Measurements from ENCODE around the gene MYZAP. TPM values are rescaled to one million over a fixed set of nuclear protein-coding genes. Genes with fewer than 3 reads are reported as not detected.

Gene MYZAP
- total RNA-seq, 1 experiment from 2014 or later, result 0.35 TPM

DNA sequence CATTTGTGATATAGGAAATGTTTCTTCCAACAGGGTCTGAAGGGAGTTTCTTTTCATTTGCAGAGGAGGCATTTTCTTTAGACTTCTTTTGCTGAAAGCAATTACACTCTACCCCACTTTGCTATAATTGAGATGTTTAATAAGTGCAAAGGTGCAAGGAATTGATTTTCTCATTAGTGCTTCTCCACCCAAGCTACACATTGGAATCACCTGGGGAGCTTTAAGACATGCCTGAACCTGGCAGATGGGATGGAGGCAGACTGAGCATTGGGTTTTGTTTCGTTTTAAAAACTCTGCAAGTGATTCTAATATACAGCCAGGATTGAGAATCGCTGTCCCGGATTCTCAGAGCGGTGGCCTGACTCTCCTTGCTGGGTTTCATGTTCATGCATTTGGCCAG is 52.1 kb downstream of the MYZAP start:
- H3K36me3 ChIP-seq (replicated peaks; ENCODE audit: control insufficient read depth, insufficient read depth, low read length), result no peaks in the 10 kb centered on the region
- peaks cover 2% of the 10 kb centered on the region; the same call in 1 of the 2 replicates for H3K27me3 ChIP-seq (ENCODE audit: control insufficient read depth, insufficient read depth, low read length)
- no peak for DNase-seq
- H3K4me3 ChIP-seq (ENCODE audit: insufficient read depth, low read depth, low read length), result no peak overlapping the region

DNA sequence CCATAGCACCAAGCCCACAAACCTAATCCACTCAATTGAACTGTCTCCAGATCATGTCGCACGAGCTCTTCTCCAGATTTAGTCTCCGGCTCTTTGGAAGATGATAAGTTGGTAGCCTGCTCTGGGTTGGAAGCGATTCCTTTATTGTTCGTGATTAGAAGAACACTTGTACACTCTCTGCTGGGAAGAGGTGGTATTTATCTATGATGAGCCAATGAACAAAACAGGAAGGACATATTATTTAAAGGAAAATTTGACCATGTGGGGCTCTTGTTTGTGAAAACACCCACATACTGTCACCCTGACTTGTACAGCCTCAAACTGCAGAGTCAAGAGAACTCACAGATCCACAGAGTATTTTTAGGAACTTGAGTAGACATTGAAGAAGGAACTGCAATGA is 54.4 kb downstream of the MYZAP start:
- no peak overlapping the region for H3K4me3 ChIP-seq (ENCODE audit: insufficient read depth, low read depth, low read length)
- no peaks in the 10 kb centered on the region for H3K27me3 ChIP-seq (ENCODE audit: control insufficient read depth, insufficient read depth, low read length)
- DNase-seq, result no peak
- H3K36me3 ChIP-seq (replicated peaks; ENCODE audit: control insufficient read depth, insufficient read depth, low read length), result no peaks in the 10 kb centered on the region

DNA sequence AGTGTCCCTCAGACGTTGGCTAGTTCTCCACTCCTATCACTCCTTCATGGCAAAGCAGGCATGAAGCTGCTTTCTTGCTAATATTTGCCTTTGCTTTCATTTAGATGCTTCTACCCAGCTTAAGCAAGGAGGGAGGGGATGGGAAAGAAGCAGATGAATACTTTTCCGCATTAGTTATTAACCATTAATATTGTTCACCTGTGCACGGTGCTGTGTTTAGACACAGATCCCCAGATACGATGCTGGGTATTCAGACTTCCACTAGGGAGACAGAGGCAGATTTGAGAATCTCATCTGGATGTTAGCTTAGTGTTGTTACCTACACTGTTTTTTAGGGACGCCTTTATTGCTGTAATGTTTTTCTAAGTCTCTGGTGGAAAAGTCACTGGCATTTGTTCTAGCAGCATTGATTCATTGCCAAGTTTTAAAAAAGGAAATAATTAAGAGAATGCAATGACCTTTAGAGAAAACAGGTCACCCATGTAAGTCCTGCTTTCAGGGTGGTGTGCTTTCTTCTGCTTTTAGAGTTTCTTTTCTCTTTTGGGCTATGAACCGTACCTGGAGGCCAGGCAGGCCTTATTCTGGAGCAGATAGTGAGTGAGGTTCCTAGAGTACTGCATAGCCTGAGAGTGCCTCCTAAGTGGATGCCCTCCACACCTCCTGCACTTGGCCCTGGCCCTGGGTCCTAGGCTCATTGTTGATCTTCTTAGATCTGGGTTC is 55.5 kb downstream of the MYZAP start:
- H3K4me3 ChIP-seq (ENCODE audit: insufficient read depth, low read depth, low read length), result no peak overlapping the region
- H3K27me3 ChIP-seq (ENCODE audit: control insufficient read depth, insufficient read depth, low read length), result no peaks in the 10 kb centered on the region
- no peaks in the 10 kb centered on the region for H3K36me3 ChIP-seq (replicated peaks; ENCODE audit: control insufficient read depth, insufficient read depth, low read length)
- no peak for DNase-seq

DNA sequence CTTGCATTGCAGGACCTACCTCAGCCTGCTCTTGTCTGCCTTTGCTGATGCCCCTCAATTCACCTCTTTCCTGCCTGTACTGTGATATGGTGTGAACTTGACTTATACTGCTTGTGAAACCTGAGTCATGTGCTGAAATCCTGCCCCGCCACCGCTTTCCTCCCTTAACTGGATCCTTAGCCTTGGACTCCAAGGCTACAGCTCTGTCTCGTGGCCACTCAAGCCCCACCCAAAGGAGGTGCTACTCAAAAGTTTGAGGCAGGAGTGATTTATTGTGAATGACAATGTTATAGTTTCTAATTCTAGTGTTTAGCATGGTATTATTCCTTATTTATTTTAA is 56.1 kb downstream of the MYZAP start:
- Histone ChIP-seq H3K4me3 (ENCODE audit: insufficient read depth, low read depth, low read length) (no peak overlapping the region), H3K36me3 (replicated peaks; ENCODE audit: control insufficient read depth, insufficient read depth, low read length) (no peaks in the 10 kb centered on the region), H3K27me3 (ENCODE audit: control insufficient read depth, insufficient read depth, low read length) (no peaks in the 10 kb centered on the region)
- no peak for DNase-seq

DNA sequence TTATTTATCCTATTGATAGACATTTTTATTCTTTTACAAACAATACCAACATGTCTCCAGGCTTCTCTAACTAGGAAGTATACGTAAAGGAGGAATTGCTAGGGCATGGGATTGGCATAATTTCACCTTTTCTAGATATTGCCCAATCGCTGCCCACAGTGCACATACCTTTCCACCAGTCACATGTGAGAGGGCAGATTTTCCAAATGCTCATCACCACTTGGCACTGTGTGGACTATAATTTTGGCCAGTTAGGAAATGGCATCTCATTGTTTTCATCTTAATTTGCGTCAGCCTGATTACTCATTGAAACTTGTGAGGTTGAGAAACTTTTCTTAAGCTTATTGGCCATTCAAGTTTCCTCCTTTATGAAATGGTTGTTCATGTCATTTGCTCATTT is 57.4 kb downstream of the MYZAP start:
- Histone ChIP-seq H3K4me3 (ENCODE audit: insufficient read depth, low read depth, low read length) (no peak overlapping the region), H3K36me3 (replicated peaks; ENCODE audit: control insufficient read depth, insufficient read depth, low read length) (no peaks in the 10 kb centered on the region), H3K27me3 (ENCODE audit: control insufficient read depth, insufficient read depth, low read length) (no peaks in the 10 kb centered on the region)
- DNase-seq, result no peak

DNA sequence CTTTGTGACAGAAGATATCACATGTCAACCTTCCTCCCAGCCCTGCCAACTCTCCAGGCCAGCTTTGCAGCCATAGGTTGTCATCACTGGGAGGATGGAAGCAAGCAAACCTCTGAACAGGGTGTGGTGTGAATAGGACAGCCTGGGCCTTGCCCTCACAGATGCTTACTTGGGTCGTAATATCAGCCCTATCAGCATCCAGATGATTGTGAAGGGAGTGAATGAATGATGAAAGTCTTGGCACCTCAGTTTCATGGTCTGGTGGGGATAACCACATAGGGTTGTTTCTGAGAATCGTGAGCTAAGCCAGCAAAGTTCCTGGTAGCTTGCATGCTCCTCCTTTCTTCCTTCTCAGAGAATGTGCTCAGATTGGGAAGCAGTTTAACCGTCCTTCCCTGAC is 59.7 kb downstream of the MYZAP start:
- DNase-seq, result no peak
- no peak overlapping the region for H3K4me3 ChIP-seq (ENCODE audit: insufficient read depth, low read depth, low read length)
- no peaks in the 10 kb centered on the region for H3K36me3 ChIP-seq (replicated peaks; ENCODE audit: control insufficient read depth, insufficient read depth, low read length)
- H3K27me3 ChIP-seq (ENCODE audit: control insufficient read depth, insufficient read depth, low read length), result no peaks in the 10 kb centered on the region

DNA sequence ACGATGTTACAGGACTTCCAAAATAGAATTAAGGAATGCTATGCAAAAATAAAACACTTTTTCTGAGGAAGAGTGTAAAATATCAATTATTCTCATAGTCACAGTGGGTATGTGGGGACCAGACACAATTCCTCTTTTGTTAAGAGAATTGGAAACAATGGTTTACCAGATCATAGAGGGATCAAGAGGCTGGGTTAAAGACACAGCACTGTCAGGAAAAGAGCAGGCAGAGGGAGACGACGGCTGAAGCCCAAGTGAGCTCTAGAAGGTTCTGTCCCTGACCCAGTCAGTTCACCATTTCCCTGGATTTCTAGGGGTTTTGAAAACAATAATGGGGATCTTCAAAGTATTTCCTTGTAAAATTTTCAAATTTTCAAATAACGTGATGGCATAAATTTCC is 60.8 kb downstream of the MYZAP start:
- no peak for DNase-seq
- H3K4me3 ChIP-seq (ENCODE audit: insufficient read depth, low read depth, low read length), result no peak overlapping the region

DNA sequence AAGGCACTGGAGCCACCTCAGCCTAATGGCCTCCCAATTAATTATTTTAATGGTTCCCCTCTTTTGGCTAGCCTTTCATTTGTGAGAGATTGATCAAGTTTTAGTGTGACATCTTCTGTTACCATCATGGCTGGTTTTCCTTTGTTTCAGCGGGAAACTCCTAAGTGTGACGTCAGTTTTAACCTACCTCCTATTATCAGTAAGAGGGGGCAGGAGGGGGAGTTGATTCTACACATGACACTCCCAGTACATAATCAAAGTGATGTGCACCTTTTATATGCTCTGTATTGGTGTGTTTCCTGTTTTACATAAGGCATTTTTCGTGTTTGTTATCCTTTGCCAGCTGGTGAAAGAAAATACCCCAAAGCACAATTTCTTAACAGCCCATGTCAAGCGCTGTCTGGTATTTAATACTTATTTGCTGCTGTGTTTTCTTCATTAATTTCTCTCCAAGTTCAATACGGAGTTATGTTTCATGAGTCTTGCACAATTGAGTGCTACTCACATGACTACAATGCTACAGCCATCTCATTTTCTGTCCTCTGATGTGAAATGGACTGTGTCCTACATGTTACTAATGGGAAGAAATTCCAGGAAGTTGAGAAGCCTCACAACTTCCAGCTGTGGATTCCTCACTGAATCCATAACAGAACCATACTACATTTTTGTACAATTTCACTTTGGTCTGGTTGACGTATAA is 62.6 kb downstream of the MYZAP start:
- Histone ChIP-seq H3K4me3 (ENCODE audit: insufficient read depth, low read depth, low read length) (no peak overlapping the region), H3K27me3 (ENCODE audit: control insufficient read depth, insufficient read depth, low read length) (no peaks in the 10 kb centered on the region), H3K36me3 (replicated peaks; ENCODE audit: control insufficient read depth, insufficient read depth, low read length) (no peaks in the 10 kb centered on the region)
- DNase-seq, result no peak

More for the DNA sequence above, 60.8 kb downstream of the MYZAP start:
- H3K36me3 ChIP-seq (replicated peaks; ENCODE audit: control insufficient read depth, insufficient read depth, low read length), result no peaks in the 10 kb centered on the region
- H3K27me3 ChIP-seq (ENCODE audit: control insufficient read depth, insufficient read depth, low read length), result no peaks in the 10 kb centered on the region

DNA sequence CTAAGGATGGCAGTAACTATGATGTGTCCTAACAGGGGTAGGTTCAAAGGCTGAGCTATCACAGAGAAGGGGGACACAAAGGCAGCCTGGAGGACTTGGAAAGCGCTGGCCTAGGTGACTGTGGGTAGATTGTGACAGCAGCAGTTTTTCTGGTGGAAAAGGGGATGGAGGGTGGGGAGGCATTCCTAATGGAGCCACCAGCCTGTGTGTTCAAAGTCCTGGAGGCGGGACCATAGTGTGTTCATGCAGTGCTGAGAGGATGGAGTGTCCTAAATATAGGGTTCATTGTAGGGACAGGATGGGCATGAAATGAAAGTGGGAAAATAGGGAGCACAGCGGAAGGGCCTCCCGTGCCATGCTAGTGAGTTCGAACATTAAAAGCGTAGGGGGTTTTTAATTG is 63.3 kb downstream of the MYZAP start:
- Histone ChIP-seq H3K36me3 (replicated peaks; ENCODE audit: control insufficient read depth, insufficient read depth, low read length) (no peaks in the 10 kb centered on the region), H3K27me3 (ENCODE audit: control insufficient read depth, insufficient read depth, low read length) (no peaks in the 10 kb centered on the region), H3K4me3 (ENCODE audit: insufficient read depth, low read depth, low read length) (no peak overlapping the region)
- DNase-seq, result no peak

DNA sequence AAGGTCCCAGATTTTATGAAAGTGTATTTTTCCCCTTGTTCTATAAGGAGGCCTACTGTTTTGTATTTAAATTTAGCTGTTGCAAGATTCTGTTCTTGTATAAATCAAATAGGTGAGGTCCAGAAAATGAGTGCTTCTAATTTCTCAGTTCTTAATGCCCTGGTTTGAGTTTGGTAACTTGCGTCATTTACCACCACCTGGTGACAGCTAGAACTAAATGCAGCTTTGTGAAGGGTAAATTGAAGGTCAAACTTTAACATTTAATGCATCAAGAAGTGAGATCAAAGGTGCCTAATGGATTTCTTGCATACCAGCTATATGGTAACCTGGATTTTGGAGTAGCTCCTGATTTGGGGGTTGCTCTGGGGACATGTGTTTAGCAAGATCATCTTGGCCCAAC is 64.1 kb downstream of the MYZAP start:
- no peak for DNase-seq
- no peaks in the 10 kb centered on the region for H3K36me3 ChIP-seq (replicated peaks; ENCODE audit: control insufficient read depth, insufficient read depth, low read length)
- H3K4me3 ChIP-seq (ENCODE audit: insufficient read depth, low read depth, low read length), result no peak overlapping the region
- H3K27me3 ChIP-seq (ENCODE audit: control insufficient read depth, insufficient read depth, low read length), result no peaks in the 10 kb centered on the region

DNA sequence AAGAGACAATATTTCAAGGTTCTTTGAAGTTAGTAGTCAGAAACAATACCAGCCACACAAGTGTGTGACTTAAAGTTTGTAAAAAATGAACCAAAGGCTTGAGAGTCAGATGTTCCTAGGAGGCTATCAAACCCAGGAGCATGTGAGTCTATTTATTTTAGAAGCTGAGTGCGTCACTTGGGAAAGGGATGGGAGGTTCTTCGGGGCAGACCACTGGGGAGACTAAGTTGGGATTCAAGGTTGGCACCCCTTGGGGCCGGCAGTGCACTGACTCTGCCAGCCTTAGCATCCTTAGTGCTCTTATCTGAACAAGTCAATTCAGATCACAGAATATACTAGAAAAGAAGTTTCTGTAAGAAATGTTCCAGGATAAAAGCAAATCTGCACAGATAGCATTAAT is 64.7 kb downstream of the MYZAP start:
- no peak overlapping the region for H3K4me3 ChIP-seq (ENCODE audit: insufficient read depth, low read depth, low read length)
- no peaks in the 10 kb centered on the region for H3K27me3 ChIP-seq (ENCODE audit: control insufficient read depth, insufficient read depth, low read length)
- no peaks in the 10 kb centered on the region for H3K36me3 ChIP-seq (replicated peaks; ENCODE audit: control insufficient read depth, insufficient read depth, low read length)

DNA sequence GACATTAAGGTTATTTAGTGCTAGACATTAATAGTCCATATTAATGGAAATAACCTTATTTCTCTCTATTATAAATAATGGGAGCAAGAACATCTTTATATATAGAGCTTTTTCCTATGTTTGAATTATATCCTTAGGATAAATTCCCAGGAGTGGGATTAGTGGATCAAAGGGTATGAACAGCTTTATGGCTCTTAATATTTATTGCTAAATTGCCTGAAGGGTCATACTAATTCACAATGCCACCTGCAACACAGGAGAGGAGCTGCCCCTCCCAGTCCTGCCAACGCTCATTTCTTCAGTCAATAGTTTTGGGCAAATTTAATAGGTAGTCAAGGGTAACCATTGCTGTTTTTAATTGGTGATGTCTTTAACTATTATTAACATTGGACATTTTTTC is 65.9 kb downstream of the MYZAP start:
- Histone ChIP-seq H3K36me3 (replicated peaks; ENCODE audit: control insufficient read depth, insufficient read depth, low read length) (no peaks in the 10 kb centered on the region), H3K4me3 (ENCODE audit: insufficient read depth, low read depth, low read length) (no peak overlapping the region), H3K27me3 (ENCODE audit: control insufficient read depth, insufficient read depth, low read length) (no peaks in the 10 kb centered on the region)
- no peak for DNase-seq

More for the DNA sequence above, 64.7 kb downstream of the MYZAP start:
- DNase-seq, result no peak

DNA sequence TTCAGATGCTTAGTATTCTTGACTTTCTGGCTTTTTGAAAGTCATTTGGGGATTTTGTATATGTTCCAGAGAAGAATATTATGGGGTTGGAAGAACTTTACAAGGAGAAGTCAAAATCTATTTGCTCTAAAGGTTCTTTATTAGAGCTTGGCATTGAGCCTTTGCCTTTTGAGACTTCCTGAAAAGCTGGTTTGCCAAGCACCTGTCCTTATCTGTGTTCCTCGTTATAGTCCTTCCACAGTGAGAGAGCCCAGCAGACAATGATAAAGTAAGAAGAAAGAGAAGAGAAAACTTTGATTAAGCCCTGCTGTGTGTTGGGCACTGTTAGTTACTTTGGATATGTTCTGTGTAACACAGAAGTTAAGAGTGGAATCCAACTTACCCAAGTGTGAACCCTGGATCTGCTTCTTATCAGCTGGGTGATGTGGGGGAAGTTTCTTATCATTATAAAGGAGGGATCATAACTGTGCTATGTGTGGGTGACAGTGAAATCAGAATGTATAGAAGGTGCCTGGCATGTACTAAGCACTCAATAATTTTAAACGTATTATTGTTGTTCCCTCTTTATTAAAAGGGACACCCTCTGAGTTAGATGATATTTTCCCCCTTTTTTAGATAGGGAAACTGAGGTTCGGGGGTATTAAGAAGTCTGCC is 70.5 kb downstream of the MYZAP start:
- DNase-seq, result no peak
- no peaks in the 10 kb centered on the region for H3K36me3 ChIP-seq (replicated peaks; ENCODE audit: control insufficient read depth, insufficient read depth, low read length)
- H3K27me3 ChIP-seq (ENCODE audit: control insufficient read depth, insufficient read depth, low read length), result no peaks in the 10 kb centered on the region
- H3K4me3 ChIP-seq (ENCODE audit: insufficient read depth, low read depth, low read length), result no peak overlapping the region

DNA sequence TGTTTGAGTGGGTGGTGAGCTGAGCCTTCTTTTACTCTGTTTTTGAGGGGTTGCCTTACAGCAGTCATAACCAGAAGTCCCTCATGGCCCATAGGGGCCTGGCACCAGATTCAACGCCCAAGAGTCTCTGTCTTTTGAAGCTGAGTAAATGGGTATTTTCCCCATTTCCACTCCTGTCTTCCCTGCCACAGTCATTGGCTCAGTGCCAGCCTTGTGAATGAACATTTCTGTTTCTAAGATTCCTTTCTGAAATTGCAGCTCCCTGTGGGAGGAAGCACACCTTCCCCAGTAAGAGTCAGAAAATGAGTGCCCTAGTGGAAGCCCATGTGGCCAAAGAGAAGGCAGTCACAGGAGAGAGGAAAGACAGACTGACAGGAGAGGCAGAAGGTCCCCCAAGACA is 71.1 kb downstream of the MYZAP start:
- H3K36me3 ChIP-seq (replicated peaks; ENCODE audit: control insufficient read depth, insufficient read depth, low read length), result no peaks in the 10 kb centered on the region
- no peak overlapping the region for H3K4me3 ChIP-seq (ENCODE audit: insufficient read depth, low read depth, low read length)
- no peaks in the 10 kb centered on the region for H3K27me3 ChIP-seq (ENCODE audit: control insufficient read depth, insufficient read depth, low read length)
- DNase-seq, result no peak

DNA sequence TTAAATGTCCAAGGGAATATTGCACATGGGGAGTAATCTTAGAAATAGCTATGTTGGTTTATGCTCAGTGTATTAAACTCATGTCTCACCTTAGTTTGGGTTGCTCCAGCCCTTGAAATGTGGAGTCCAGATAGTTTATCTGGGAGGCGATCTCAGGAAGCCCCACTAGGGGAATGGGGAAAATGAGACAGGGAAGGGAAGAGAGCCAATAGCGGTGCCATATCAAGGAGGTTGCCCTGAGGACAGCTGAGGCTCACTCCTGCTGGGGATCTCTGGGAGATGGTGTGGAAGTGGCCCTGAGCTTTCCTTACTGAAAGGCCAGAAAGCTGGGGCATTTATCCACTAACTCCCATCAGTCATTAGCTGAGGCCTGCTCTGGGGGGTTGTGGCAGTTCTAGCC is 71.6 kb downstream of the MYZAP start:
- Histone ChIP-seq H3K36me3 (replicated peaks; ENCODE audit: control insufficient read depth, insufficient read depth, low read length) (no peaks in the 10 kb centered on the region), H3K27me3 (ENCODE audit: control insufficient read depth, insufficient read depth, low read length) (no peaks in the 10 kb centered on the region), H3K4me3 (ENCODE audit: insufficient read depth, low read depth, low read length) (no peak overlapping the region)
- DNase-seq, result no peak
